ENCODE data around the gene P2RX6.

- TF ChIP-seq POLR2AphosphoS5 (IDR thresholded peaks at IDR 0.05; ENCODE audit: low read depth, low read length) (no peak), POLR2A (IDR thresholded peaks at IDR 0.05; ENCODE audit: low read depth, low read length) (no peak), SPI1 (IDR thresholded peaks at IDR 0.05; ENCODE audit: low read depth, low read length) (no peak), TAF1 (IDR thresholded peaks at IDR 0.05; ENCODE audit: low read depth, low read length) (no peak), POU2F2 (IDR thresholded peaks at IDR 0.05; ENCODE audit: low read depth, low read length) (no peak), PAX5 (IDR thresholded peaks at IDR 0.05; ENCODE audit: insufficient read depth, low read length, severe bottlenecking) (no peak)
These were observed 31.7 kb upstream of the P2RX6 start for GRCh38 chr22:20983081-20983771.
